ENCODE measurements around the gene TUFM. TPM values are rescaled to one million over a fixed set of nuclear protein-coding genes. Genes with fewer than 3 reads are reported as not detected.
"Not testable (repeated sequence)": the region's sequence is repeated elsewhere in the genome, so short reads cannot be mapped to it uniquely, and the experiment has no call there.

The TUFM gene
- total RNA-seq, 2 experiments from 2014 or later, result 309 to 323 TPM

DNA sequence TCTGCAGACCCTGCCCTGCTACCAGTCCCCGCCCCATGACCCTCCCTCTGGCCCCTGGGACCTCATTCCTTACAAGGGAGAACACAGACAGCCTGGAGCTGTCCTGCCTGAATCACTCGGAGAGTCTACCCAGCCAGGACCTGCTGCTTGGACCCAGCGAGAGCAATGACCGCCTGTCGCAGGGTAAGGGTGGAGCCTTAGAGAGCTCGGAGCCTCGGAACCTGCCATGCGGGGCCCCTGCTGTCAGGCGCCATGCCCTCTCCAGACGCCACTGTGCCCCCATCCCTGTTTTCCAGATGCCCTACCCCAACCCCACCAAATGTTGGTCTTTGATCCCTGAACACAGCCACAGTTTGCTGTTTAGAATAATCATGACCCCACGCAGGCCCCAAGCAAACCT is 23.1 kb upstream of the TUFM start:
- Mint-ChIP-seq H3K27me3 (no peaks in the 10 kb centered on the region), H3K27ac (no peak overlapping the region), H3K9me3 (no peaks in the 10 kb centered on the region), H3K4me1 (ENCODE audit: low read depth) (peaks cover 15% of the 10 kb centered on the region), H3K4me3 (no peak overlapping the region), H3K36me3 (ENCODE audit: low read depth) (peaks cover 11% of the 10 kb centered on the region)
- ChIA-PET CTCF (interaction anchor here (8.8 kb wide), 1 partner anchor 75 kb away, joined by 49 read pairs; no protein-coding TSS in a partner anchor), POLR2A (no interaction called here)
- ATAC-seq (no peak), DNase-seq (no peak)
- intact Hi-C loops (cut with micrococcal nuclease), result no loop called here
- TF ChIP-seq, protein P1, sequence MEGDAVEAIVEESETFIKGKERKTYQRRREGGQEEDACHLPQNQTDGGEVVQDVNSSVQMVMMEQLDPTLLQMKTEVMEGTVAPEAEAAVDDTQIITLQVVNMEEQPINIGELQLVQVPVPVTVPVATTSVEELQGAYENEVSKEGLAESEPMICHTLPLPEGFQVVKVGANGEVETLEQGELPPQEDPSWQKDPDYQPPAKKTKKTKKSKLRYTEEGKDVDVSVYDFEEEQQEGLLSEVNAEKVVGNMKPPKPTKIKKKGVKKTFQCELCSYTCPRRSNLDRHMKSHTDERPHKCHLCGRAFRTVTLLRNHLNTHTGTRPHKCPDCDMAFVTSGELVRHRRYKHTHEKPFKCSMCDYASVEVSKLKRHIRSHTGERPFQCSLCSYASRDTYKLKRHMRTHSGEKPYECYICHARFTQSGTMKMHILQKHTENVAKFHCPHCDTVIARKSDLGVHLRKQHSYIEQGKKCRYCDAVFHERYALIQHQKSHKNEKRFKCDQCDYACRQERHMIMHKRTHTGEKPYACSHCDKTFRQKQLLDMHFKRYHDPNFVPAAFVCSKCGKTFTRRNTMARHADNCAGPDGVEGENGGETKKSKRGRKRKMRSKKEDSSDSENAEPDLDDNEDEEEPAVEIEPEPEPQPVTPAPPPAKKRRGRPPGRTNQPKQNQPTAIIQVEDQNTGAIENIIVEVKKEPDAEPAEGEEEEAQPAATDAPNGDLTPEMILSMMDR (IDR thresholded peaks at IDR 0.05), result no peak

- Mint-ChIP-seq H3K4me1 (ENCODE audit: low read depth) (peaks cover 15% of the 10 kb centered on the region), H3K36me3 (ENCODE audit: low read depth) (peaks cover 11% of the 10 kb centered on the region)
- DNase-seq; H3K9me3 Mint-ChIP-seq; ATAC-seq; intact Hi-C loops (cut with micrococcal nuclease); H3K27me3 Mint-ChIP-seq; CTCF ChIA-PET; H3K27ac Mint-ChIP-seq; H3K4me3 Mint-ChIP-seq: not testable (repeated sequence)
- POLR2A ChIA-PET, result interaction anchor here (7.4 kb wide), 1 partner anchor 11 kb away, joined by 40 read pairs; the partner anchor contains the start of gene ATP2A1
These were observed 21.5 kb upstream of the TUFM start for GRCh38 chr16:28867646-28868045.

- Mint-ChIP-seq H3K27me3 (no peaks in the 10 kb centered on the region), H3K4me3 (no peak overlapping the region), H3K36me3 (ENCODE audit: low read depth) (peaks cover 9% of the 10 kb centered on the region), H3K9me3 (no peaks in the 10 kb centered on the region), H3K4me1 (ENCODE audit: low read depth) (peaks cover 15% of the 10 kb centered on the region), H3K27ac (no peak overlapping the region)
- intact Hi-C loops (cut with micrococcal nuclease), result no loop called here
- ChIA-PET POLR2A (interaction anchor here (6.3 to 7.4 kb wide), 2 partner anchors 12 to 22 kb away, joined by 40 to 86 read pairs; partner anchors contain the start of genes ATP2A1 and TUFM), CTCF (no interaction called here)
- DNase-seq, result no peak
- TF ChIP-seq, protein P1 (IDR thresholded peaks at IDR 0.05), result no peak
- no peak for ATAC-seq
These were observed 21.1 kb upstream of the TUFM start for GRCh38 chr16:28867241-28867640.

- intact Hi-C loops (cut with micrococcal nuclease), result no loop called here
- ATAC-seq (no peak), DNase-seq (no peak)
- Mint-ChIP-seq H3K27ac (no peak overlapping the region), H3K27me3 (no peaks in the 10 kb centered on the region), H3K9me3 (no peaks in the 10 kb centered on the region), H3K4me3 (no peak overlapping the region), H3K4me1 (ENCODE audit: low read depth) (peaks cover 21% of the 10 kb centered on the region), H3K36me3 (ENCODE audit: low read depth) (peaks cover 14% of the 10 kb centered on the region)
- TF ChIP-seq, protein P1 (IDR thresholded peaks at IDR 0.05), result no peak
- POLR2A ChIA-PET, result interaction anchor here (6.3 to 7.4 kb wide), 2 partner anchors 12 to 21 kb away, joined by 40 to 86 read pairs; partner anchors contain the start of genes ATP2A1 and TUFM
- CTCF ChIA-PET, result no interaction called here
These were observed 20.3 kb upstream of the TUFM start for GRCh38 chr16:28866454-28866804.

DNA sequence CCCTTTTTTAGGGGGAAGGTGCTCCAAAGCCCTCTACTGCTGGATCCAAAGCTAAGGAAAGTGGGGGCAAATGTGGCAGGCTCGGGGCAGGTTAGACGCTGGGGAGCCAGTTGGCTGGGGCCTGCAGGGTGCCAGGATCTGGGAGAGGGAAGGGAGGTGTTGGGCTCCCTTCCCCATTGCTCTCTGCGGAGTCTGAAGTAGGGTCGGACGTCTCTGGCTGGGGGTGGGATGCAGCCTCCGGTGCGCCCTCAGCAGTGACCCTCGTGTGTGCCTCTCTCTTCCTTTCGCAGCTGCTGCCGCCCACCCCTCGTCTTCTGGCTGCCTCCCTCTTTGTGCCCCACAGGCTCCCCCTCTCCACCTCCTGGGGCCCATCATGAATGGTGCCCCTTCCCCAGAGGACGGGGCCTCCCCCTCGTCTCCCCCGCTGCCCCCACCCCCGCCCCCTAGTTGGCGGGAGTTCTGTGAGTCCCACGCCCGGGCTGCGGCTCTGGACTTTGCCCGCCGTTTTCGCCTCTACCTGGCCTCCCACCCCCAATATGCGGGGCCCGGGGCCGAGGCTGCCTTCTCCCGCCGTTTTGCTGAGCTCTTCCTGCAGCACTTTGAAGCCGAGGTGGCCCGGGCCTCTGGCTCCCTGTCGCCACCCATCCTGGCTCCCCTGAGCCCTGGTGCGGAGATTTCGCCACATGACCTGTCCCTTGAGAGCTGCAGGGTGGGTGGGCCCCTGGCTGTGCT is 19.7 kb upstream of the TUFM start:
- intact Hi-C loops (cut with micrococcal nuclease), result no loop called here
- Mint-ChIP-seq H3K9me3 (no peaks in the 10 kb centered on the region), H3K36me3 (ENCODE audit: low read depth) (peaks cover 14% of the 10 kb centered on the region), H3K4me3 (no peak overlapping the region), H3K27ac (peak overlapping the region; percentile 1), H3K4me1 (ENCODE audit: low read depth) (peaks cover 21% of the 10 kb centered on the region), H3K27me3 (no peaks in the 10 kb centered on the region)
- DNase-seq (no peak), ATAC-seq (no peak)
- POLR2A ChIA-PET, result interaction anchor here (1.3 to 7.4 kb wide), 5 partner anchors 9 to 61 kb away, joined by 3 to 86 read pairs (median 34); partner anchors contain the start of genes ATP2A1, ATXN2L and TUFM
- TF ChIP-seq, protein P1 (IDR thresholded peaks at IDR 0.05), result no peak
- CTCF ChIA-PET, result interaction anchor here (0.7 to 5.3 kb wide), 3 partner anchors 8 to 79 kb away, joined by 3 to 39 read pairs (median 28); no protein-coding TSS in a partner anchor
